Measurements from ENCODE around the gene PIGZ. TPM values are rescaled to one million over a fixed set of nuclear protein-coding genes. Genes with fewer than 3 reads are reported as not detected.

Gene PIGZ
- total and polyA plus RNA-seq, 8 donors = 1.2 to 125 (median 5.4) TPM

- Histone ChIP-seq H3K4me3 (peak overlapping the region; percentile 78 to 97 (median 86)), H3K27ac (peak overlapping the region in 1 of 5 donors; percentile 85), H3K27me3 (no peaks in the 10 kb centered on the region), H3K9me3 (no peaks in the 10 kb centered on the region), H3K36me3 (peaks cover 0 to 10% (median 5%) of the 10 kb centered on the region in 4 donors), H3K4me1 (peaks cover 7 to 42% (median 25%) of the 10 kb centered on the region in 4 donors)
- WGBS, 5 donors = 64 to 78% (median 66%) methylated on average over 32 to 35 of the region's 35 CpGs
- no peak for DNase-seq
- intact Hi-C loops (cut with DNase I; ENCODE audit: low total_unique reads) = loop anchor here (10.0 kb wide), 1 partner anchor 133 kb away; no protein-coding TSS in a partner anchor
- TF ChIP-seq POLR2A (IDR thresholded peaks at IDR 0.05) = no peak
- no peak for TF ChIP-seq CTCF (IDR thresholded peaks at IDR 0.05)
- no peak for TF ChIP-seq EP300 (IDR thresholded peaks at IDR 0.05)
- TF ChIP-seq POLR2AphosphoS5 (IDR thresholded peaks at IDR 0.05) = no peak
Observed at GRCh38 chr3:196967412-196968232, 1.0 kb downstream of the PIGZ start.

GRCh38 chr3:196966526-196967401 is 1.9 kb downstream of the PIGZ start:
- Histone ChIP-seq H3K9me3 (no peaks in the 10 kb centered on the region), H3K27ac (no peak overlapping the region), H3K27me3 (no peaks in the 10 kb centered on the region), H3K36me3 (peaks cover 0 to 10% (median 5%) of the 10 kb centered on the region in 4 donors), H3K4me3 (peak overlapping the region in 1 of 4 donors; percentile 3), H3K4me1 (peaks cover 7 to 49% (median 25%) of the 10 kb centered on the region in 4 donors)
- no peak for TF ChIP-seq POLR2AphosphoS5 (IDR thresholded peaks at IDR 0.05)
- no peak for TF ChIP-seq CTCF (IDR thresholded peaks at IDR 0.05)
- no peak for TF ChIP-seq POLR2A (IDR thresholded peaks at IDR 0.05)
- TF ChIP-seq EP300 (IDR thresholded peaks at IDR 0.05) = no peak
- peak in 1 of 2 donors; percentile 59 for DNase-seq
- intact Hi-C loops (cut with DNase I; ENCODE audit: low total_unique reads) = loop anchor here (10.0 kb wide), 1 partner anchor 132 kb away; no protein-coding TSS in a partner anchor
- 77 to 84% (median 80%) methylated on average over 45 to 47 of the region's 47 CpGs for WGBS, 5 donors

- no peaks in the 10 kb centered on the region for H3K9me3 ChIP-seq
- whole genome bisulfite sequencing, 5 donors = 92 to 97% (median 95%) methylated on average over 10 of the region's 10 CpGs
- peaks cover 7 to 49% (median 25%) of the 10 kb centered on the region in 4 donors for H3K4me1 ChIP-seq
- DNase-seq = no peak
- TF ChIP-seq POLR2A (IDR thresholded peaks at IDR 0.05) (no peak), POLR2AphosphoS5 (IDR thresholded peaks at IDR 0.05) (no peak), EP300 (IDR thresholded peaks at IDR 0.05) (no peak), CTCF (IDR thresholded peaks at IDR 0.05) (no peak)
- peaks cover 0 to 10% (median 5%) of the 10 kb centered on the region in 4 donors for H3K36me3 ChIP-seq
- H3K27ac ChIP-seq = no peak overlapping the region
- no peaks in the 10 kb centered on the region for H3K27me3 ChIP-seq
- no peak overlapping the region for H3K4me3 ChIP-seq
- intact Hi-C loops (cut with DNase I; ENCODE audit: low total_unique reads) = loop anchor here (10.0 kb wide), 1 partner anchor 131 kb away; no protein-coding TSS in a partner anchor
Observed at GRCh38 chr3:196965804-196966173, 2.8 kb downstream of the PIGZ start.
